ENCODE measurements around the gene COL20A1.

Gene COL20A1

GRCh38 chr20:63280929-63281545 lies 11.9 kb upstream of the COL20A1 start:
- H3K36me3 ChIP-seq (ENCODE audit: control insufficient read depth, insufficient read depth, low read length) = peaks cover 41% of the 10 kb centered on the region
- DNase-seq (ENCODE audit: extremely low read depth, insufficient read length) = no peak
- H3K27me3 ChIP-seq (replicated peaks; ENCODE audit: control insufficient read depth, insufficient read depth, low read length) = no peaks in the 10 kb centered on the region
- TF ChIP-seq, protein P1, sequence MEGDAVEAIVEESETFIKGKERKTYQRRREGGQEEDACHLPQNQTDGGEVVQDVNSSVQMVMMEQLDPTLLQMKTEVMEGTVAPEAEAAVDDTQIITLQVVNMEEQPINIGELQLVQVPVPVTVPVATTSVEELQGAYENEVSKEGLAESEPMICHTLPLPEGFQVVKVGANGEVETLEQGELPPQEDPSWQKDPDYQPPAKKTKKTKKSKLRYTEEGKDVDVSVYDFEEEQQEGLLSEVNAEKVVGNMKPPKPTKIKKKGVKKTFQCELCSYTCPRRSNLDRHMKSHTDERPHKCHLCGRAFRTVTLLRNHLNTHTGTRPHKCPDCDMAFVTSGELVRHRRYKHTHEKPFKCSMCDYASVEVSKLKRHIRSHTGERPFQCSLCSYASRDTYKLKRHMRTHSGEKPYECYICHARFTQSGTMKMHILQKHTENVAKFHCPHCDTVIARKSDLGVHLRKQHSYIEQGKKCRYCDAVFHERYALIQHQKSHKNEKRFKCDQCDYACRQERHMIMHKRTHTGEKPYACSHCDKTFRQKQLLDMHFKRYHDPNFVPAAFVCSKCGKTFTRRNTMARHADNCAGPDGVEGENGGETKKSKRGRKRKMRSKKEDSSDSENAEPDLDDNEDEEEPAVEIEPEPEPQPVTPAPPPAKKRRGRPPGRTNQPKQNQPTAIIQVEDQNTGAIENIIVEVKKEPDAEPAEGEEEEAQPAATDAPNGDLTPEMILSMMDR (IDR thresholded peaks at IDR 0.05; ENCODE audit: insufficient read depth, low read length, poor library complexity, severe bottlenecking) = peak; percentile 39
- no peak overlapping the region for H3K4me3 ChIP-seq (replicated peaks; ENCODE audit: low read depth, low read length)

DNA sequence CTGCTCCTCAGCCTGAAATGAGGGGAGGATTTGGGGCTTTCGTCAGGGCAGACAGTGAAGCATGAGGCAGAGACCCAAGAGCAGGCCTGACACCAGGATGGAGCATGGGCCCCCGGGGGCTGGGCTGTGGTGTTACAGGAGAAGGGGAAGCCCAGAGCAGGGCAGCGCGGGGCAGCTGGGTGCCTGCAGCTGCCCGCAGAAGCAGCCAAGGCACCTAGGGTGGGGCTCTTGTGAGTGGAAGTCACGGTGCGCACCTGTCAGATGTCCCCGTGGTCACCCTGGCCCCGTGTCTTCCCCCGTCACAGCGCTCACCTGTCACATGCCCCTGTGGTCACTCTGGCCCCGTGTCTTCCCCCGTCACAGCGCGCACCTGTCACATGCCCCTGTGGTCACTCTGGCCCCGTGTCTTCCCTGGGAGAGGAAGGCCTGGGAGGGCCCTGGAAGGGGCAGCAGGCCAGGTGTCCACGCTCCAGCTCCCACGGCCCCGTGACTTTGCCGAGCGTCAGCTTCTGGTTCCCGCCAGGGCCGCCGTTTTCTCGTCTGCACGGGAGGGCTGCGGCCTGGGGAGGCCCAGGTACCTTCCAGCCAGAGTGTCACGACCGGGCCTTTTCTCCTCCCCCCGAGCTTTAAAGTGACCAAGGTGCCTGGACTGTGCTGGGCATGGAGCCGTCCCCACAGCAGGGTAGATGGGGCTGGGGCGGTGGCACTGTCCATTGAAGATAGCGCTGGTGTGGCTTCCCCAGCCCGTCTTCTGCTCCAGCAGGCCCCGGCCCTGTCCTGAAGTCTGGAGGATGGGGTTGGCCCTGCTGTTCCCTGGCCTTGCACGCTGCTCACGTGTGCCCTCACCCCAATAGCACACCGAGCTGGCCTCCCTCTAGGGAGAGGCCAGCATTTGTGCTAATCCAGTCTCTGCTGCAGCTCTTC lies 11.0 kb upstream of the COL20A1 start:
- Histone ChIP-seq H3K27me3 (replicated peaks; ENCODE audit: control insufficient read depth, insufficient read depth, low read length) (no peaks in the 10 kb centered on the region), H3K4me3 (replicated peaks; ENCODE audit: low read depth, low read length) (no peak overlapping the region), H3K36me3 (ENCODE audit: control insufficient read depth, insufficient read depth, low read length) (peaks cover 38% of the 10 kb centered on the region)
- no peak for DNase-seq (ENCODE audit: extremely low read depth, insufficient read length)
- TF ChIP-seq, protein P1 (IDR thresholded peaks at IDR 0.05; ENCODE audit: insufficient read depth, low read length, poor library complexity, severe bottlenecking) = no peak

- Histone ChIP-seq H3K4me3 (replicated peaks; ENCODE audit: low read depth, low read length) (no peak overlapping the region), H3K27me3 (replicated peaks; ENCODE audit: control insufficient read depth, insufficient read depth, low read length) (no peaks in the 10 kb centered on the region), H3K36me3 (ENCODE audit: control insufficient read depth, insufficient read depth, low read length) (peaks cover 32% of the 10 kb centered on the region)
- TF ChIP-seq, protein P1 (IDR thresholded peaks at IDR 0.05; ENCODE audit: insufficient read depth, low read length, poor library complexity, severe bottlenecking) = no peak
- DNase-seq (ENCODE audit: extremely low read depth, insufficient read length) = no peak
These were observed 10.0 kb upstream of the COL20A1 start for GRCh38 chr20:63282946-63283345.

GRCh38 chr20:63283397-63284082 lies 9.4 kb upstream of the COL20A1 start:
- Histone ChIP-seq H3K27me3 (replicated peaks; ENCODE audit: control insufficient read depth, insufficient read depth, low read length) (no peaks in the 10 kb centered on the region), H3K4me3 (replicated peaks; ENCODE audit: low read depth, low read length) (no peak overlapping the region), H3K36me3 (ENCODE audit: control insufficient read depth, insufficient read depth, low read length) (peaks cover 33% of the 10 kb centered on the region)
- no peak for DNase-seq (ENCODE audit: extremely low read depth, insufficient read length)
- TF ChIP-seq, protein P1 (IDR thresholded peaks at IDR 0.05; ENCODE audit: insufficient read depth, low read length, poor library complexity, severe bottlenecking) = no peak

DNA sequence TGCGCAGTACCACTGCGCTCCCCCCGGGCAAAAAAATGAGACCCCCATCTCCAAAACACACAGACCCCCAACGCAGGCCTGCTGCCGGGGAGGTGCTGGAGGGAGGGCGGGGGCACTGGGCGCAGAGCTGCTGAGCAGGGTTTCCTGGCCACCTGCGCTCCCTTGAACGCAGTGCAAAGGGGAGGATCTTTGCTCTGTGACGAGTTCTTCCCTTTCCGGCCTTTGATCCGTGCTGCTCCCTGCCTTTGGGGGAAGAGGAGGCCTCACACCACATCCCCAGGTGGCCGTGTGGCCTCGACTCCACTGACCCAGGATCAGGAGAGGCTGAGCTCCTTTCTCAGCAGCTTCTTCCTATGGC lies 8.9 kb upstream of the COL20A1 start:
- DNase-seq (ENCODE audit: extremely low read depth, insufficient read length) = no peak
- TF ChIP-seq, protein P1 (IDR thresholded peaks at IDR 0.05; ENCODE audit: insufficient read depth, low read length, poor library complexity, severe bottlenecking) = no peak
- Histone ChIP-seq H3K27me3 (replicated peaks; ENCODE audit: control insufficient read depth, insufficient read depth, low read length) (no peaks in the 10 kb centered on the region), H3K36me3 (ENCODE audit: control insufficient read depth, insufficient read depth, low read length) (peaks cover 34% of the 10 kb centered on the region), H3K4me3 (replicated peaks; ENCODE audit: low read depth, low read length) (no peak overlapping the region)
